Kidney (tissue), 22 donors: ENCODE results near the gene TKTL2. TPM values are rescaled to one million over a fixed set of nuclear protein-coding genes. Genes with fewer than 3 reads are reported as not detected.

Experiments used
- DNase-seq, 5 donors: peaks; one replicate each; pipeline ENCODE4 v3.0.0-alpha.2; 2013 to 2020
- FAIRE-seq: peaks from 2 replicates; lab custom pipeline; 2012; peaks lifted over from hg19 to GRCh38; lab: Jason Lieb, UNC
- H3K27ac ChIP-seq, 2 donors: one replicate each; pipeline ENCODE4 v1.7.0; 2013; ENCODE audit warnings: low read depth in 2 of 2, low read length in 2 of 2, inconsistent platforms in 1 of 2
- H3K27me3 ChIP-seq: one replicate; pipeline ENCODE4 v1.7.1; 2013; ENCODE audit warnings: low read length, inconsistent platforms; ENCODE audit not compliant: control insufficient read depth, insufficient read depth
- H3K36me3 ChIP-seq, 3 donors: one replicate each; pipeline versions ENCODE4 v1.7.0 to v1.7.1; 2013; ENCODE audit warnings: low read length in 3 of 3, control low read depth in 1 of 3, inconsistent platforms in 1 of 3; ENCODE audit not compliant: insufficient read depth in 3 of 3, control insufficient read depth in 2 of 3
- H3K4me1 ChIP-seq, 3 donors: one replicate each; pipeline versions ENCODE4 v1.7.0 to v1.7.1; 2013; ENCODE audit warnings: low read length in 3 of 3, inconsistent platforms in 1 of 3, low read depth in 1 of 3; ENCODE audit not compliant: control insufficient read depth in 2 of 3, insufficient read depth in 2 of 3
- H3K4me3 ChIP-seq, 3 donors: one replicate each; pipeline versions ENCODE4 v1.7.0 to v1.8.1; 2013; ENCODE audit warnings: low read length in 3 of 3, control low read depth in 1 of 3, inconsistent platforms in 1 of 3
- H3K9ac ChIP-seq, 3 donors: one replicate each; pipeline versions ENCODE4 v1.7.0 to v1.7.1; 2013; ENCODE audit warnings: low read length in 3 of 3, control low read depth in 1 of 3, inconsistent platforms in 1 of 3
- H3K9me3 ChIP-seq, 3 donors: one replicate each; pipeline versions ENCODE4 v1.7.0 to v1.7.1; 2013; ENCODE audit warnings: low read length in 3 of 3, control low read depth in 1 of 3, inconsistent platforms in 1 of 3; ENCODE audit not compliant: control insufficient read depth in 2 of 3, insufficient read depth in 1 of 3
- intact Hi-C: fragments of 100-400 bp; cut with DNase I; formaldehyde crosslinking; loops from one replicate; pipeline ENCODE4 v1.11.1; 2022
- long read RNA-seq, 10 donors: library from polyadenylated mRNA in 1 of 10; unstranded in 1 of 10; transcript quantifications; one replicate each; pipeline ENCODE4 v2.0.0 and lab custom pipeline, GENCODE V29; 2021 to 2026
- polyA plus RNA-seq: library from polyadenylated mRNA; stranded (reverse); fragments of 350-450 nt; fragmentation: Illumina TruSeq; extraction: RNeasy Lipid Tissue Mini Kit (QIAGEN cat#74804); gene quantifications from one replicate; pipeline ENCODE4 v1.2.3, GENCODE V29; 2014; ENCODE audit warnings: low read depth, low replicate concordance; ENCODE audit not compliant: insufficient read depth
- total RNA-seq: library from RNA; stranded (reverse); fragmentation: NEBNext Ultra II Directional; extraction: Animal tissue kit (Norgen Biotek cat#: 25700); gene quantifications from one replicate; pipeline ENCODE4 v1.2.1, GENCODE V29; 2021
- TF ChIP-seq, protein P1 (sequence below): IDR thresholded peaks from 3 replicates; pipeline ENCODE4 v1.5.1; 2012; ENCODE audit warnings: mild to moderate bottlenecking, moderate library complexity, borderline replicate concordance; ENCODE audit not compliant: insufficient read depth; ENCODE audit errors: extremely low read depth
- donor health status: control.
- donor health status: control.
- donor health status: control.
- donor health status: control.
- donor health status: control.
- donor health status: DM: yes; HTN: yes; CAD: no.
- donor health status: Normal renal cell carcinoma (clear cell type).

The TKTL2 gene, protein sequence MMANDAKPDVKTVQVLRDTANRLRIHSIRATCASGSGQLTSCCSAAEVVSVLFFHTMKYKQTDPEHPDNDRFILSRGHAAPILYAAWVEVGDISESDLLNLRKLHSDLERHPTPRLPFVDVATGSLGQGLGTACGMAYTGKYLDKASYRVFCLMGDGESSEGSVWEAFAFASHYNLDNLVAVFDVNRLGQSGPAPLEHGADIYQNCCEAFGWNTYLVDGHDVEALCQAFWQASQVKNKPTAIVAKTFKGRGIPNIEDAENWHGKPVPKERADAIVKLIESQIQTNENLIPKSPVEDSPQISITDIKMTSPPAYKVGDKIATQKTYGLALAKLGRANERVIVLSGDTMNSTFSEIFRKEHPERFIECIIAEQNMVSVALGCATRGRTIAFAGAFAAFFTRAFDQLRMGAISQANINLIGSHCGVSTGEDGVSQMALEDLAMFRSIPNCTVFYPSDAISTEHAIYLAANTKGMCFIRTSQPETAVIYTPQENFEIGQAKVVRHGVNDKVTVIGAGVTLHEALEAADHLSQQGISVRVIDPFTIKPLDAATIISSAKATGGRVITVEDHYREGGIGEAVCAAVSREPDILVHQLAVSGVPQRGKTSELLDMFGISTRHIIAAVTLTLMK
- not detected for total RNA-seq
- polyA plus RNA-seq = not detected
- long read RNA-seq, donor 1 = 0 reads
- long read RNA-seq, donor 2 = 0 reads
- long read RNA-seq, donor 3, partial matches to known transcripts = 0 of 1 reads
- long read RNA-seq, donor 3, other reads (novel, unspliced or antisense) = 0 of 1 reads
- long read RNA-seq, donor 4 = 0 reads
- long read RNA-seq, donor 5 = 0 reads
- long read RNA-seq, donor 6, partial matches to known transcripts = 144 of 144 reads
- long read RNA-seq, donor 6, other reads (novel, unspliced or antisense) = 0 of 144 reads
- long read RNA-seq, donor 7 = 0 reads
- long read RNA-seq, donor 8 = 0 reads
- long read RNA-seq, donor 9 = 0 reads
- long read RNA-seq, donor 10 = 0 reads

DNA sequence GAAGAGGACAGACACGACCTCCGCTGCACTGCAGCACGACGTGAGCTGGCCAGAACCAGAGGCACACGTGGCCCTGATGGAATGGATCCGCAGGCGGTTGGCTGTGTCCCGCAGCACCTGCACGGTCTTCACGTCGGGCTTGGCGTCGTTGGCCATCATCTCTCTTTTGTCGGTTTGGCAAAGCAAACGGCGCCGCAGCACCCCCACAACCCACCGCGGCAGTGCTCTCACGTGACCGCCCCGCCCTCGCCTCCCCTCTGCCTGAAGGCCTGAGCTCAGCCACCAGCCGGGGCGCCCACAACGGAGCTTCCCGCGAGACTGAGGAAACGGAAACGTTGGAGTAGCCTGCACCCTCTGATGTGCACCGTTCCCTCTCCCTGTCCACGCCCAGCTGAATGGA lies at the start of gene TKTL2:
TKTL2 (minus strand) TSS at position 179 of the 400 bp plus-strand sequence; CDS start at position 159, 20 bp downstream.
- FAIRE-seq (no peak), DNase-seq (no peak)

GRCh38 chr4:163515198-163515597 lies 41.6 kb upstream of the TKTL2 start:
- DNase-seq (no peak), FAIRE-seq (no peak)
- Histone ChIP-seq H3K27me3 (no peaks in the 10 kb centered on the region), H3K4me3 (no peak overlapping the region), H3K9ac (no peak overlapping the region), H3K4me1 (no peaks in the 10 kb centered on the region), H3K9me3 (no peaks in the 10 kb centered on the region), H3K36me3 (peaks cover 3 to 7% (median 5%) of the 10 kb centered on the region in 3 donors), H3K27ac (no peak overlapping the region)
- TF ChIP-seq, protein P1, sequence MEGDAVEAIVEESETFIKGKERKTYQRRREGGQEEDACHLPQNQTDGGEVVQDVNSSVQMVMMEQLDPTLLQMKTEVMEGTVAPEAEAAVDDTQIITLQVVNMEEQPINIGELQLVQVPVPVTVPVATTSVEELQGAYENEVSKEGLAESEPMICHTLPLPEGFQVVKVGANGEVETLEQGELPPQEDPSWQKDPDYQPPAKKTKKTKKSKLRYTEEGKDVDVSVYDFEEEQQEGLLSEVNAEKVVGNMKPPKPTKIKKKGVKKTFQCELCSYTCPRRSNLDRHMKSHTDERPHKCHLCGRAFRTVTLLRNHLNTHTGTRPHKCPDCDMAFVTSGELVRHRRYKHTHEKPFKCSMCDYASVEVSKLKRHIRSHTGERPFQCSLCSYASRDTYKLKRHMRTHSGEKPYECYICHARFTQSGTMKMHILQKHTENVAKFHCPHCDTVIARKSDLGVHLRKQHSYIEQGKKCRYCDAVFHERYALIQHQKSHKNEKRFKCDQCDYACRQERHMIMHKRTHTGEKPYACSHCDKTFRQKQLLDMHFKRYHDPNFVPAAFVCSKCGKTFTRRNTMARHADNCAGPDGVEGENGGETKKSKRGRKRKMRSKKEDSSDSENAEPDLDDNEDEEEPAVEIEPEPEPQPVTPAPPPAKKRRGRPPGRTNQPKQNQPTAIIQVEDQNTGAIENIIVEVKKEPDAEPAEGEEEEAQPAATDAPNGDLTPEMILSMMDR = no peak
- intact Hi-C loops = no loop called here

More for the DNA sequence above, at the start of gene TKTL2:
- Histone ChIP-seq H3K36me3 (no peaks in the 10 kb centered on the region), H3K4me1 (no peaks in the 10 kb centered on the region), H3K27ac (no peak within 1 kb of the TSS), H3K9me3 (no peaks in the 10 kb centered on the region), H3K9ac (no peak within 1 kb of the TSS), H3K27me3 (no peaks in the 10 kb centered on the region), H3K4me3 (no peak within 1 kb of the TSS)
- TF ChIP-seq, protein P1 = no peak
- intact Hi-C loops = no loop called here

GRCh38 chr4:163505374-163505773 lies 31.8 kb upstream of the TKTL2 start:
- intact Hi-C loops = no loop called here
- Histone ChIP-seq H3K4me3 (no peak overlapping the region), H3K4me1 (no peaks in the 10 kb centered on the region), H3K27ac (no peak overlapping the region), H3K9ac (no peak overlapping the region), H3K27me3 (no peaks in the 10 kb centered on the region), H3K36me3 (peaks cover 0 to 7% (median 0%) of the 10 kb centered on the region in 3 donors), H3K9me3 (no peaks in the 10 kb centered on the region)
- TF ChIP-seq, protein P1 = no peak
- FAIRE-seq = no peak
- no peak for DNase-seq
